GM21737 (cell line): ENCODE measurements around the gene GPR31.
"Not testable (repeated sequence)": the region's sequence is repeated elsewhere in the genome, so short reads cannot be mapped to it uniquely, and the experiment has no call there.

Experiments
- ATAC-seq: cut with Tn5 transposase; IDR thresholded peaks from one replicate; pipeline ENCODE4 v1.9.1; 2021; ENCODE audit warnings: mild to moderate bottlenecking, moderate library complexity; ENCODE audit not compliant: unreplicated experiment

GPR31 gene, protein sequence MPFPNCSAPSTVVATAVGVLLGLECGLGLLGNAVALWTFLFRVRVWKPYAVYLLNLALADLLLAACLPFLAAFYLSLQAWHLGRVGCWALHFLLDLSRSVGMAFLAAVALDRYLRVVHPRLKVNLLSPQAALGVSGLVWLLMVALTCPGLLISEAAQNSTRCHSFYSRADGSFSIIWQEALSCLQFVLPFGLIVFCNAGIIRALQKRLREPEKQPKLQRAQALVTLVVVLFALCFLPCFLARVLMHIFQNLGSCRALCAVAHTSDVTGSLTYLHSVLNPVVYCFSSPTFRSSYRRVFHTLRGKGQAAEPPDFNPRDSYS

GRCh38 chr6:167157863-167158262 is at the start of gene GPR31:
Gene GPR31, minus strand, starts transcription at chr6:167157980. Its CDS starts 149 bp downstream, at chr6:167157831.
- no peak for ATAC-seq

- ATAC-seq, result no peak
These were observed 49.7 kb upstream of the GPR31 start for GRCh38 chr6:167207527-167207926.

DNA sequence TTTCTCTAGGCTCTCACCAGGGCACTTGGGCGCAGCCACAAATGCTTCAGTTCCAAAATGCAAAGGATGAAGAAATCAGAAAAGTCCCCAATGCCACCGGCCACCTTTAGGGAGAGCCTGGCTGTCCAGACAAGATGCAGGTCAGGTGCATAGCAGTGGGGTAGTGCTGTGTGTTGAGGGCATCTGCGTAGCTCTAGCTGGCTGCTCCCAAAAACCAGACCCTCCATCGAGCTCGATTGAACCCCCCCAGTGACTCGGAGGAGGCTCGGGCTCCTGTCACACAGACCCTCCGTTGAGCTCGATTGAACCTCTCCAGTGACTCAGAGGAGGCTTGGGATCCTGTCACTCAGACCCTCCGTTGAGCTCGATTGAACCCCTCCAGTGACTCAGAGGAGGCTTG is 47.5 kb upstream of the GPR31 start:
- not testable (repeated sequence) for ATAC-seq

GRCh38 chr6:167204059-167204348 is 46.2 kb upstream of the GPR31 start:
- ATAC-seq, result not testable (repeated sequence)

DNA sequence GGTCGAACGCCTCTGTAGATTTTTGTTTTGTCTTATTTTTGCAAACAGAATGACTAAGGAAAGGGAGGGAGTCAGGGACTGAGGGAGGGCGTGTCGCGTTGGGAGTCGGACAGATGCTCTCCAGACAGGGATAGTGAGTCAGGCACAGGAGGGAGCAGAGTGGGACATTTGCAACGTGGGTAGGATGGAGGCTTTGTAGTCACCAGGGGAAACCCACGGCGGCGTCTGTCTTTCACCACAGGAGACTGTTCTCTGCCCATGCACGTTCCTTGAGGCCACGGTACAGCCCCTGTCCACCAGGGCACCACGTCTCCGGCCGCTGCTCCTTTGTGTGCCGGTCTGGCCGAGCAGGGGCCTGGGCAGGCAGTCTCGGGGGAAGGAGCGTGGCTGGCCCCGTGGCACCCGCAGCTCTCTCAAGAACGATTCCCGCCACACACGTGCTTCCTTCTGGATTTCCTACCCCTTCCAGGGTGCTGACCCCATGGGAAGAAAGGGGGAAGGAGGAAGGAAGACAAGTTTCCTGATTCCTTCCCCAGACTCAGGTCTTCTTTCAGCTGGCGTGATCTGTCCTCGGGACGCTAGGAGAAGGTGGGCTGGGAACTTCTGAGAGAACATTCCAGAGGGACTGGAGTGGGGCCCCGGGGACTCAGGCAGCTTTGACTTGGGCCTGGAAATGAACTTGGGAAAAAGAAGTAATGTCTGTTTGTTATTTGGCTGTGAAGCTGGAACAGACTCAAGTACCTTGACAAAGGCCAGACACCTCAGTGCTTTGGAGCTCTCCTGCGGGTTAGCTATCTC is 45.7 kb upstream of the GPR31 start:
- ATAC-seq, result not testable (repeated sequence)

- ATAC-seq, result not testable (repeated sequence)
These were observed 44.8 kb upstream of the GPR31 start for GRCh38 chr6:167202613-167203012.

- ATAC-seq, result no peak
These were observed 43.0 kb upstream of the GPR31 start for GRCh38 chr6:167200806-167201205.

- ATAC-seq, result not testable (repeated sequence)
These were observed 38.3 kb upstream of the GPR31 start for GRCh38 chr6:167195941-167196610.

DNA sequence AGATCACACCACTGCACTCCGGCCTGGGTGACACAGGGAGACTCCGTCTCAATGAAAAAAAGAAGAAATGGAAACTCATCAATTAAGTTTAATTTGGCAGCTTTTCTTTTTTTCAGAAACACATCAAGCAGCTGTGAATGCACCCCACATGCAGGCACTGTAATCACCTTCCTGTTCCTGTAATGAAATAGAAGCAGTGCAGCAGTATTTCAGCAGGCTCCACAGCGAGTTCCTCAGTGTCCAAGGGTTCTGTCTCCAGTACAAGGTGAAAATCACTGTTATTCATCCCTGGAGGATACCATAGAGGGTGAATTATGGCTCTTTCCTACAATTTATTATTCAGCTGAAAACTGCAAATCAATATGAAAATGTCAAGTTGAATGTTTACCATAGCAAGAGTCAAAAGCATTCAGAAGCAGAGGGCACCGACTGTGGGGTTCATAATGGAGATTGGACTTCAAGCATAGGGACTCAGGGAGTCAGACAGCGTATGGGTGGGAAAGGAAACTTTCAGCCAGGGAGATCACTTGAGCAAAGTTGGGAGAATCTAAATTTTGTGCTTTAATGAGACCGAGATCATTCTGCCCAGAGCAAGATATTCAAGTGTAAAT is 35.8 kb upstream of the GPR31 start:
- ATAC-seq, result not testable (repeated sequence)

- ATAC-seq, result not testable (repeated sequence)
These were observed 33.3 kb upstream of the GPR31 start for GRCh38 chr6:167191043-167191583.

DNA sequence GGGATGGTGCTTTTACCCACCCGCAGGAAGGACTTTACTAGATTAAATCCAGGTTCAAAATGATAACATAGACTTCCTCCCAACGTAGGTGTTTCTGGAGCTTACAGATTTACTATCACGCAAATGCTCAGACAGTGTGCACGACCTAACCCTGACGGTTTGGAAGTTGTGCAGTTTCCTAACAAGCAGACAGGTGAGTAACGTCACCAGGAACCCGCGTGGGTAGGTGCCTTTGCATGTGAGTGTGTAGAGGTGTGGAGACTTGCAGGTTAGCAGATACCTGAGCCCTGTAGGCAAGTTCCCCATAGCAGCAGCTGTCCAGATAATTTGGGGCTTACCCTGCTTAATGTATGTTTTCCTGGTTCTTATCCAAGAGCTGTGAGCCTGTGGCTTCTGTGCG is 29.5 kb upstream of the GPR31 start:
- not testable (repeated sequence) for ATAC-seq

GRCh38 chr6:167185101-167185500 is 27.3 kb upstream of the GPR31 start:
- ATAC-seq, result not testable (repeated sequence)

GRCh38 chr6:167182913-167183314 is 25.1 kb upstream of the GPR31 start:
- ATAC-seq, result not testable (repeated sequence)

- not testable (repeated sequence) for ATAC-seq
These were observed 23.6 kb upstream of the GPR31 start for GRCh38 chr6:167181351-167181750.

- not testable (repeated sequence) for ATAC-seq
These were observed 22.3 kb upstream of the GPR31 start for GRCh38 chr6:167180086-167180485.

DNA sequence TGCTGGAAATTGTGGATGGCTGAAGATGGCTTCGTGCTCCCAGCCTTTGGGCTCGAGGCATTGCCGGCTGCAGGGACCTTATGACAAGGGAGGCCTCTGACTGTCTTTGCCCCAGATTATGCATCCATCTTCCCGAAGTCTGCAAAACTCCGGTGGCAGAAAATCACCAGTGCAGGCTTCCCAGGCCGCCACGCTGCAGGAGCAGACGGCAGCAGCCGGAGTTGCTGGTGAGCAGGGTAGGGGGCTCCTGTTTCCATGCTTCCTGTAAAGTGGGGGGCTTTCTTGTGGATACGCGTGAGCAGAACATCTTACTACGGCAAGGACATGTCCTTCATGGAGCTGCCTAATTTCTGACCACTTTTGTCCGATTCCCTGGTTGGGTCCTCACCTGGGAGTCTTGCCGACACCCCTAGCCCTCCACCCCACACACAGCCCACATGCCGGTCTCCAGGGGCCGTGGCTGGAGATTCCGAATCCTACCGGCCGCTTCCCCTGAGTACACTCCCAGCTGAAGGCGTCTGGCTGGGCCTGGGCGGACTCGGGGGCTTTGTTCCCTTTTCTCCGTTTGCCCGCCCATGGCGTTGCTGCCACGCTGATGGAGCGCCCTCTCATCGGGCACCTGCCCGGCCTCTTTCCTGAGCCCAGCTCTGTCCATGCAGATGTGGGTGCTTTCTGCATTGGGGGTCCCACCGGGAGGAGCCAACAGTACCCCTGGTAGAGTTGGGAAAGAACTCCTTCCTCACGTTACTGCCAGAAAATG is 21.3 kb upstream of the GPR31 start:
- not testable (repeated sequence) for ATAC-seq

- not testable (repeated sequence) for ATAC-seq
These were observed 19.5 kb upstream of the GPR31 start for GRCh38 chr6:167177271-167177670.

GRCh38 chr6:167172011-167172410 is 14.2 kb upstream of the GPR31 start:
- not testable (repeated sequence) for ATAC-seq

GRCh38 chr6:167171300-167171699 is 13.5 kb upstream of the GPR31 start:
- not testable (repeated sequence) for ATAC-seq

GRCh38 chr6:167169867-167170266 is 12.1 kb upstream of the GPR31 start:
- ATAC-seq, result not testable (repeated sequence)
